HG02973 (cell line): ENCODE results near the gene FBXO36.
A peak's percentile ranks its signal among the peaks of the same experiment; 100 is the strongest.
"Not testable (repeated sequence)": the region's sequence is repeated elsewhere in the genome, so short reads cannot be mapped to it uniquely, and the experiment has no call there.

Source experiments
- ATAC-seq: cut with Tn5 transposase; IDR thresholded peaks from one replicate; pipeline ENCODE4 v1.9.1; 2021; ENCODE audit warnings: moderate library complexity; ENCODE audit not compliant: unreplicated experiment

Gene FBXO36

GRCh38 chr2:229922449-229923386 lies at the start of gene FBXO36:
Gene FBXO36, plus strand, starts transcription at chr2:229922503. Its CDS starts 11 bp downstream, at chr2:229922514.
- ATAC-seq = peak; percentile 68

DNA sequence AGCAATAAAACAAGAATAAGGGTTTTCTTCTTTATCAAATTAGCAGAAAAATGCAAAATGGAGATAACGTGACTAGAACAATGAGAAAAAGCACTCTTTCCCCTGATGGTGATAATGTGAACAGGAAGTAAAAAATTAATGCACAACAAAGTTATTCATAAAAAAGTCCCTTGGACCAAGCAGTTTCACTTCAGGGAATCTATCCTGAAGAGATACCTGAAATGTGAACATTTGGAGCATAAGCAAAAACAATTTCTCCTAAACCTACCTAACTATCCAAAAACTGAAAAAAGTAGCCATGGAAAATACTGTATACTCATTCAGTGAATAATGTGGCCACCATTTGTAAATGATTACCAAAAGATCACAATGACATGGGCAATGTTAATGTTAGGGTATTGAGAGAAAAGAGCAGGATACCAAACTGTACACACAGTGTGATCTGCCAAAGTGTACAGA lies 49.2 kb upstream of the FBXO36 start:
- peak; percentile 86 for ATAC-seq

DNA sequence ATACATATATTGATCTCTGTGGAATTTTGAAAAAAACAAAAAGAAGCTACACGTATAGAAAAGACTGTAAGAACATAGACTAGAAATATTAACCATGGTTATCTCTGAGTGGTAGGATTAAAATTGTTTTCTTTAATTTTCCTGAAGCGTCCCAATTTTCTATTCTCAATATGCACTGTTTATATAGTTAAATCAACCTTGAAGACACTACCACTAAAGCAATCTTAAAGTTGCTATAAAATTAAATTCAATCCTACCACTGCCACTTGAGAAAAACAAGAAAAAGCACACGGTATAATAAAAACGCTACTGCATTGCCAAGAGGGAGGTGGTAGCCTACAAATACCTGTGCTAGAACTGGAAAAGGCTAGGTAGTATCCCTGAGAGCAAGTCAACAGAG lies 47.7 kb upstream of the FBXO36 start:
- no peak for ATAC-seq

- ATAC-seq = no peak
These were observed 46.8 kb upstream of the FBXO36 start for GRCh38 chr2:229875549-229875948.

DNA sequence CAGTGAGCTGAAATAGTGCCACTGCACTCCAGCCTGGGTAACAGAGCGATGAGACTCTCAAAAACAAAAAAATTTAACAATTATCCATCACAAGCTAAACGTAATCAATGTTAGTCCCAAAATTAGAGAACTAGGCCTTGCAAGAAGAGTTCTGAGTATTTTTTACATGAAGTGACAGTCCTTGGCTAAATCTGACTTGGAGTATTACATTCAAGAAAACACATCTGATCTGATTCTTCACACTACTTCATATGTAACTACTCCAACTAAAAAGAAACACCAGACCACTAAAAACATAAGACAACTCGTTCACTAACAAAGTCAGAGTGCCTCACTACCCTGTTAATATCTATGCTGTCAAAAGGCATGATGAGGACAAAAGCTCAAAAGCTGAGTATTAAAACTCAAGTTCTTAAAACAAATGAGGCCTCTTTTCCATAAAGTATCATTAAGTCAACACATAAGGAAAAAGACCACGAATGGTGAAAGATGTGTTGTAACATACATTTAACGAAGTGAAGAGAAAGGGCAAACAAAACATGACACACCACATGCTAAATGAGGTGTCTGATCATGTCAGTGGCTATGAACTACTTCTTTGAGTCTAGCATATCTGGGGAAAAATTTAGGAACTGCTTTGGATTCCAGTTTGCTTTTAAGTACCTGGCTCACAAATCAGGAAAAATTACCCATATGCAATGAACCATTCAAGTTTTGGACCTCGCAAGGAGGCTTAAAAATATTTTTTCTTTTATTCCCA lies 42.9 kb upstream of the FBXO36 start:
- ATAC-seq = no peak

DNA sequence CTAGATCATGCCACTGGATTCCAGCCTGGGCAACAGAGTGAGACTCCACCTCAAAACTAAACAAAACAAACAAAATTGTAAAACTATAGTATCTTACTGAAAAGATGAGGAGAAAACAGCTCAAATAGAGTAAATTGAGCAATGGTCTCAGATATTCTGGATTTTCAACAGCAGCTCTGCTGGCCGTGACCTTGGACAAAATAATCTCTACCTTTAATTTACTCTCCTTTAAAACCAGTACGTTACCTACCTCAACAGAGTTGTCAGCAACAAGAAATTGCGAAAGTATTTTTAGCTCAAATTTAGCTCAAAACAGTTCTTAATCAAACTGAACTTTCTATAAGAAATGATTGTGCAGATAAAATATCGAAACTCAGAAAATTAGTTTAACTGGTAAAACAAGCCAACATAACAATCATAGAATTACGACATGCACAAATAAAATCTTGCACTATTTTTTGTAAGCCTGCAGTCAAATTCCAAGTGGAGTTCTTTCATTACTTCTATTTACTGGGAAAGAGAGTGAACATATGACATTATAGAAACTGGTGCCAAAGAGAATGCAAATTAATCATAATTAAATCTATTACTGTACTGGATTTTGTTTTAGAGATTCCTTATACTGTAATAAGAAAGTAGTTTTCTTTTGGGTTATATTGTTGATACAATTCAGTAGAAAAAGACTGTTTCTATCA lies 41.3 kb upstream of the FBXO36 start:
- ATAC-seq = no peak

DNA sequence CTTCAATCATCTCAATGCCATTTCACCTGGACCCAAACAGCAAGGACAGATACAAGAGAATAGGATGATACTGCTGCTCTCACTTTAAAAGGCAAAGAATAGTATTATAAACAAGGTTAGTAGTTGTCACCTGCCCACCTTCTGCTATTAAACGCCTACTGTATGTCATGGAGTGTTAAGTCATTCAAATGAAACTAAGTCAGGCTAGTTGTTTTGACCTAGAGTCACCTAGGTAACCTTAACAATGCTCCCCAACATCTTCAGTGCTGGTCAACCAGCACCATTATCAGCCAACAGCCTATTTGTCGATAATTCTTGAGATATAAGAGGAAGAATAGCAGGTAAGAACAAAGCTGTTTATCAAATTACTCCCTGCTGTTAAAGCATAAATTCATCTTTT lies 39.7 kb upstream of the FBXO36 start:
- no peak for ATAC-seq

DNA sequence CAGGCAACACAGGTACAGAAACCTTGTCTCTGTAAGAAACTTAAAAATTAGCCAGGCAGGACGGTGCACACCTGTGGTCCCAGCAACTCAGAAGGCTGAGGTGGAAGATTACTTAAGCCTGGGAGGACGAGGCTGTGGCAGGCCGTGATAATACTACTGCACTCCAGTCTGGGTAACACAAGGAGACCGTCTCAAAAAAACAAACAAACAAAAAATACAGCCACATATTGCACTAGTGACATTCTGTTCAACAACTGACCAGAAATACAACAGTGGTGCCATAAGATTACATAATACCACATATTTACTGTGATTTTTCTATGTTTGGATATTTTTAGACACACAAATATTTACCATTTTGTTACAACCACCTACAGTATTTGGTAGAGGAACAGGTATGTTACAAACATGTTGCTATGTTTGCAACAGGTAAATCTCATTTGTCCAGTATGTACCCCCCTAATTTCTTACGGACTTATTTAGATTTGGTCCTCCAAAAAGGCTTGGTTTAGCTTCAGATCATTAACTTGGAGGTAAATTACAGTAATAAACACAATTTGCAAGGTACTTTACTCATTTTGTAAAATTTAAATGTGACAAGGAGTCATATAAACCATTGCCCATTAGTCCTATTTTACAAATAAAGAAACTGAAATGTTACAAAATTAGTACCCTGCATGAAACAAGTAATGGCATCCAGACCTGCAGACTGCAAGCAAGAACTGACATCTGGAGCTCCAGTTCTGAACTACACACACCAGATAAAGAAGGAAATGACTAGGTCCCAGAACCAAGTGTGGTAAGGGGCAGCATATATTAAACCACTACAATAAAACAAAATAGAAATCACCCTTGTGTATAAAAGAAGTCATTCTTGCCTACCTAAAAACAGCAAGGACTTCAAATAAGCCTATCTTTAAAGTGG lies 37.3 kb upstream of the FBXO36 start:
- ATAC-seq = peak; percentile 76

- no peak for ATAC-seq
These were observed 34.9 kb upstream of the FBXO36 start for GRCh38 chr2:229887441-229887840.

- ATAC-seq = no peak
These were observed 34.3 kb upstream of the FBXO36 start for GRCh38 chr2:229888031-229888430.

GRCh38 chr2:229889023-229889422 lies 33.3 kb upstream of the FBXO36 start:
- no peak for ATAC-seq

DNA sequence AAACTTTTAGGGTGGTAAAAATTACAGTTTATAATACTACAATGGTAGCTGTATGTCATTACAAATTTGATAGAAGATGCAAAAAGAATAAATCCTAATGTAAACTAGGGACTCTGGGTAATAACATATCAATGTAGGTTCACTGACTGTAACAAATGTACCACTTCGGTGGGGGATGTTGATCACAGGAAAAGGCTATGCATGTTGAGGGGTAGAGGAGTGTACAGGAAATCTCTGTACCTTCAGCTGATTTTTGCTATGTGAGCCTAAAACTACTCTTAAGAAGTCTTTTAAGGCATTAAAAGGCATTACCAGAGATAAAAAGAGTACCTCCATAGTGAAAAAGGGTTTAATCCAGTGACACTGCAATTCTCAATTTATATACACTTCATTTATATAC lies 25.4 kb upstream of the FBXO36 start:
- ATAC-seq = no peak

GRCh38 chr2:229899604-229900003 lies 22.7 kb upstream of the FBXO36 start:
- no peak for ATAC-seq

DNA sequence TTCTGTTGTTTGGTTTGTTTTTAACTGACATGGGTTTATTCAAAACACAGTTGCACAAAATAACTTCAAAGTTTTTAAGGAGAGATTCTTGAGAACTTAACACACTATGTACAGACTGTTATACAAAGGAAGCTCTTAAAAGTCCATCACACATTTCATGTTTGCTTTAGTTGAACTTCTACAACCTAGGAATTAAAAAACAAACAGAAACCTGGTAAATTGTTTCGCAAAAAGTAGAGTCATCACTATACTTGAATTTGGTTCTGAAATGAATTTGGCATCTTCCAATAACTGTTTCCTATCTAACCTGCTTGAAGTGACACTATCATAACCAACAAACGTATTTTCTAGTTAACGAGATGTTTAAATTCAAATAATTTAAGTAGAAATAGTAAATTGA lies 22.3 kb upstream of the FBXO36 start:
- ATAC-seq = no peak

DNA sequence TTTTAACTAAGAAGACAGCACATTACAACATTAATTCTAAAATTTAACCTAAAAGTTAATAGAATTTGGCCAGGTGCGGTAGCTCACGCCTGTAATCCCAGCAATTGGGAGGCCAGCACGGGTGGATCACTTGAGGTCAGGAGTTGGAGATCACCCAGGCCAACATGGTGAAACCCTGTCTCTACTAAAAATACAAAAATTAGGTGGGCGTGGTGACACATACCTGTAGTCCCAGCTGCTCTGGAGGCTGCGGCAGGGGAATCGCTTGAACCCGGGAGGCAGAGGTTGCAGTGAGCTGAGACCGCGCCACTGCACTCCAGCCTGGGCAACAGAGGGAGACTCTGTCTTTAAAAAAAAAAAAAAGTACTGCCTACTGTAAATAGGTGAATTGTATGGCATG lies 21.8 kb upstream of the FBXO36 start:
- ATAC-seq = not testable (repeated sequence)

DNA sequence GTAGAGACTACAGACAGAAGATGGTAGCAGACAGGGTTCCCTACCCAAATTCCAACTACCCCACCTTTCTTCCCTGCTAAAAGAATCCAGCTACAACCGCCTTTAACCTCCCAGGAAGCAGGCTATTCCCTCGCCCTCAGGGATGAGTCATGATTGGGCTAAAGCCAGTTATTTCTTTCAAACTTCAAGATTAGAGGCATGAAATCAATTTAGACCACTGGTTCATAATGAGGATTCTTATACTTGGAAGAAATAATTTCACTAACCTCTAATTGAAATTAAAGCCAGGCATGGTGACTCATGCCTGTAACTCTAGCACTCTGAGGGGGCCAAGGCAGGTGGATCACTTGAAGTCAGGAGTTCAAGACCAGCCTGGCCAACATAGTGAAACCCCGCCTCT lies 20.5 kb upstream of the FBXO36 start:
- ATAC-seq = no peak

DNA sequence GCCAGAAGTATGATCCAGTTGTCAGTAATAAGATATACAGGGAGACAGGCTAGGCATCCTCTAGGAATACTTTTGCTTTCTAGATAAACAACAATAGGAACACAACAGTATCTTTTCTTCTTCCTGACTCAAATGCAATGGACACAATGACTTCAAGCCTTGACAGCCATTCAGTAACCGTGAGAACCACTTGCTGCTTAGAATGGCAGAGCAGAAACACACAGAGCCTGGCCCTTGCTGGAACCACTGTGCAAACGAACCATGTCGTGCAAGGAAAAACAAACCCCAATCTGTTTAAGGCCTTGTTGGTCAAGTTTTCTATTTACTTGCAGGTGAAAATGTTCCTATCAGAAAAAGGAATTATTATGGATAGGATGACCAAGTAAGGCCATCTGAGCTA lies 19.3 kb upstream of the FBXO36 start:
- ATAC-seq = no peak

- no peak for ATAC-seq
These were observed 16.7 kb upstream of the FBXO36 start for GRCh38 chr2:229905601-229906000.

DNA sequence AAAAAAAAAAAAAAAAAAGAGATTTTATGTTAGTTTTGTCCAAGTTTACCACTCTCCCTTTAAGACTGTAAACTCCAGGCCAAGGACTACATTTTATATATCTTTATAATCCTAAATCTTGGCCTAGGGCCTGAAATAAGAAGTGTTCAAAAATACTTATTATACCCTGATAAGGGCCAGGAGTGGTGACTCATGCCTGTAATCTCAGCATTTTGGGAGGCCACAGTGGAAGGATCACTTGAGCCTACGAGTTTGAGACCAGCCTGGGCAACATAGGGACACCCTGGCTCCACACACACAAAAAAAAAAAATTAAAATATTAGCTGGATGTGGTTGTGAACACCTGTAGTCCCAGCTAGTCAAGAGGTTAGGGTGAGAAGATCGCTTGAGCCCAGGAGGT lies 13.2 kb upstream of the FBXO36 start:
- no peak for ATAC-seq

GRCh38 chr2:229910147-229910831 lies 12.0 kb upstream of the FBXO36 start:
- ATAC-seq = no peak
